PFSK-1 (cell line): Measurements from ENCODE around the gene NLK.
A peak's percentile ranks its signal among the peaks of the same experiment; 100 is the strongest.

Experiments
- FOXP2 ChIP-seq: optimal IDR thresholded peaks from 2 replicates; pipeline ENCODE3; 2011; ENCODE audit warnings: borderline replicate concordance, control low read depth, inconsistent platforms; ENCODE audit not compliant: insufficient read depth; ENCODE audit errors: extremely low read length, extremely low read depth
- POLR2AphosphoS5 ChIP-seq: IDR thresholded peaks from 2 replicates; pipeline ENCODE4 v1.6.1; 2012; ENCODE audit warnings: low read depth, mild to moderate bottlenecking, control low read depth, low read length, moderate library complexity
- SIN3A ChIP-seq: IDR thresholded peaks from 2 replicates; pipeline ENCODE4 v1.6.1; 2012; ENCODE audit warnings: mild to moderate bottlenecking, low read length, moderate library complexity, borderline replicate concordance; ENCODE audit not compliant: insufficient read depth
- TAF1 ChIP-seq: IDR thresholded peaks from 2 replicates; pipeline ENCODE4 v1.6.1; 2012; ENCODE audit warnings: low read length, control low read depth, borderline replicate concordance; ENCODE audit not compliant: insufficient read depth
- TF ChIP-seq, protein P1 (sequence below), 2 experiments: IDR thresholded peaks; 2 replicates each; pipeline versions ENCODE4 v1.6.1 to v1.8.0; 2011 to 2012; ENCODE audit warnings: low read depth in 2 of 2, low read length in 2 of 2, control low read depth in 1 of 2, inconsistent platforms in 1 of 2, mild to moderate bottlenecking in 1 of 2, moderate library complexity in 1 of 2; ENCODE audit not compliant: insufficient read depth in 1 of 2

Gene NLK

GRCh38 chr17:28008513-28008912 is 34.0 kb upstream of the NLK start:
- TF ChIP-seq POLR2AphosphoS5 (no peak), SIN3A (peak; percentile 94; the same call in 1 of the 2 replicates), FOXP2 (no peak), TAF1 (no peak)
- TF ChIP-seq, protein P1, sequence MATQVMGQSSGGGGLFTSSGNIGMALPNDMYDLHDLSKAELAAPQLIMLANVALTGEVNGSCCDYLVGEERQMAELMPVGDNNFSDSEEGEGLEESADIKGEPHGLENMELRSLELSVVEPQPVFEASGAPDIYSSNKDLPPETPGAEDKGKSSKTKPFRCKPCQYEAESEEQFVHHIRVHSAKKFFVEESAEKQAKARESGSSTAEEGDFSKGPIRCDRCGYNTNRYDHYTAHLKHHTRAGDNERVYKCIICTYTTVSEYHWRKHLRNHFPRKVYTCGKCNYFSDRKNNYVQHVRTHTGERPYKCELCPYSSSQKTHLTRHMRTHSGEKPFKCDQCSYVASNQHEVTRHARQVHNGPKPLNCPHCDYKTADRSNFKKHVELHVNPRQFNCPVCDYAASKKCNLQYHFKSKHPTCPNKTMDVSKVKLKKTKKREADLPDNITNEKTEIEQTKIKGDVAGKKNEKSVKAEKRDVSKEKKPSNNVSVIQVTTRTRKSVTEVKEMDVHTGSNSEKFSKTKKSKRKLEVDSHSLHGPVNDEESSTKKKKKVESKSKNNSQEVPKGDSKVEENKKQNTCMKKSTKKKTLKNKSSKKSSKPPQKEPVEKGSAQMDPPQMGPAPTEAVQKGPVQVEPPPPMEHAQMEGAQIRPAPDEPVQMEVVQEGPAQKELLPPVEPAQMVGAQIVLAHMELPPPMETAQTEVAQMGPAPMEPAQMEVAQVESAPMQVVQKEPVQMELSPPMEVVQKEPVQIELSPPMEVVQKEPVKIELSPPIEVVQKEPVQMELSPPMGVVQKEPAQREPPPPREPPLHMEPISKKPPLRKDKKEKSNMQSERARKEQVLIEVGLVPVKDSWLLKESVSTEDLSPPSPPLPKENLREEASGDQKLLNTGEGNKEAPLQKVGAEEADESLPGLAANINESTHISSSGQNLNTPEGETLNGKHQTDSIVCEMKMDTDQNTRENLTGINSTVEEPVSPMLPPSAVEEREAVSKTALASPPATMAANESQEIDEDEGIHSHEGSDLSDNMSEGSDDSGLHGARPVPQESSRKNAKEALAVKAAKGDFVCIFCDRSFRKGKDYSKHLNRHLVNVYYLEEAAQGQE (IDR thresholded peaks at IDR 0.05; ENCODE audit: insufficient read depth in 1 of 2, low read depth in 2 of 2, low read length in 2 of 2), result peak; percentile 98 to 100

DNA sequence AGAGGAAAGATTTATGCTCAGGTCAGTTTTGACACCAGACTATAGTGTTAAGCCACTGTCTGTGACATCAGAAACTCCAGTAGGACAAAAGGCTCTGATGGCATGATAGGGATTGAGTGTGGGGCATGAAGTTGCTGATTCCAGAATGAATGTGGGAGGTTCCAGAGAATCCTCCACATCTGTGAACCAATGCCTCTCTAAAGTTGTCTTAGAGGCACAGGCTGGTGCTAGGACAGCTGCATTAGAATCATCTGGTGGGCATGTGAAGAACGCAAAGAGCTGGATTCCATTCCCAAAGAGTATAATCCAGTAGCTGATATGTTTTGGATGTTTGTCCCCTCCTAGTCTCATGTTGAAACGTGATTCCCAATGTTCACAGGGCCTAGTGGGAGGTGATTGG is 32.1 kb upstream of the NLK start:
- no peak for TF ChIP-seq TAF1
- TF ChIP-seq POLR2AphosphoS5, result no peak
- no peak for TF ChIP-seq SIN3A
- TF ChIP-seq, protein P1 (IDR thresholded peaks at IDR 0.05; ENCODE audit: insufficient read depth in 1 of 2, low read depth in 2 of 2, low read length in 2 of 2), result no peak
- no peak for TF ChIP-seq FOXP2

DNA sequence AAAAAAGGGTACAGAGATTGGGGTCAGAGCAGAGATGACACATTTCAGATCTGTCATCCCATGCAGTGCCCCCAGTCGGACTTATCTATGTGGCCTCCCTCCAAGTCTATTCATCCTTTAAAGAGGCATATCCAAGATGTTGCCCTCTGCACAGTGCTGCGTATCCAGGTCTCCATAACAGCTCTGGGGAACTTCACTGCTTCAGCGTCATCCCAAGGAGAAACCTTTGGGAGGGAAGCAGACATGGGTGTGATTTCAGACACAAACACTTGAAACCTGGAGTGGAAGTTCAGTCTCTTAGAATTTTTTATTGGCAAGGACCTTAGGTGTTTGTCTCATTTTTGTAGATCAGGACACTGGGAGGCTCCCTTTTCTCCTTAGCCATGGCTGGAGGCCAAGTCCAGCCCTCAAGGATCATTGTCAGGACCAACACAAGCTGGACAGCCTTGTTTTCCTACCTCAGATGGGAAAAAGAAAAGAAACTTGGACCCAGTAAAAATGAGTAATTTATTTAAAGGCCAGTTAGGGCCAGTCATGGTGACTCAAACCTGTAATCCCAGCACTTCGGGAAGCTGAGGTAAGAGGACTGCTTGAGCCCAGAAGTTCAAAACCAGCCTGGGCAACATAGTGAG is 23.9 kb upstream of the NLK start:
- TF ChIP-seq, protein P1 (IDR thresholded peaks at IDR 0.05; ENCODE audit: insufficient read depth in 1 of 2, low read depth in 2 of 2, low read length in 2 of 2), result peak; percentile 27 to 72; a peak in 2 of 4 replicates
- no peak for TF ChIP-seq TAF1

GRCh38 chr17:28020515-28020914 is 22.0 kb upstream of the NLK start:
- TF ChIP-seq POLR2AphosphoS5 (no peak), SIN3A (no peak), FOXP2 (no peak), TAF1 (no peak)
- TF ChIP-seq, protein P1 (IDR thresholded peaks at IDR 0.05; ENCODE audit: insufficient read depth in 1 of 2, low read depth in 2 of 2, low read length in 2 of 2), result no peak

GRCh38 chr17:28029044-28029443 is 13.4 kb upstream of the NLK start:
- TF ChIP-seq, protein P1 (IDR thresholded peaks at IDR 0.05; ENCODE audit: insufficient read depth in 1 of 2, low read depth in 2 of 2, low read length in 2 of 2), result no peak
- TF ChIP-seq POLR2AphosphoS5 (no peak), TAF1 (no peak), FOXP2 (no peak), SIN3A (no peak)
